ENCODE data around the gene TUBG2. TPM values are rescaled to one million over a fixed set of nuclear protein-coding genes. Genes with fewer than 3 reads are reported as not detected.

The TUBG2 gene
- total and polyA plus RNA-seq, 2 of the 8 experiments (the other 6 are each of a cell fraction or from before 2014, with no cell fraction given) = 14.8 to 16.6 TPM

DNA sequence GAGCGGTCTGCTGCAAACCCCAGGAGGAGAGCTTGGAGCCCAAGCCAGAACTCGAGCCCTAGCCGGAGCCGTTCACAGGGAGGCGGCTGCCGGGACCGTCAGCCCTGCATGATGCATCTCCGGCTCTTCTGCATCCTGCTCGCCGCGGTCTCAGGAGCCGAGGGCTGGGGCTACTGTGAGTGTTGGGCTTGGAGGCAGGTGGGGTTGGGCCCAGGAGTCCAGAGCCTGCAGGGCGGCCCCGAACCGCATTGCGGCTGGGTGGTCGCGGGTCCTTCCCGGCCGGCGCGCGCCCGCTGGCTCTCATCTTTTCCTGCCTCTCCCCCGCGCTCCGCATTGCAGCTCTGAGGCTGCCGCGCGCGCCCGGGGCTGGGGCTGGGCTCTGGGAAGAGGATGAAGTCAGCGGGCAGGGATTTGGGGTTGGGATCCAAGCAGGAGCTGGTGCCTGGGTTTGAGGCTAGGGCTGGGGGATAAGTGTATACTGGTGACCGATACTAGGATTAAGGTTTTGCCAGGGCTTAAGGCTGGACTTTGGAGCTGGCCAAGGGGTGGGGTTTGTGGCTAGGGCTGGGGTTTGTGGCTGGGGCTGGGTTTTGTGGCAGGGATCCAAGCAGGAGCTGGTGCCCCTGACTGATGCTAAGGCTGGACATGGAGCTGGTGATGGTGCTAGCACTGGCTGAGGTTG, 23.8 kb downstream of the TUBG2 start (continued):
- TF ChIP-seq RAD21 (IDR thresholded peaks at IDR 0.05 in 1 of 2, conservative IDR thresholded peaks at IDR 0.05 in 1 of 2; ENCODE audit: low read depth in 2 of 2, low read length in 2 of 2) = no peak
- no peak for TF ChIP-seq EP300 (IDR thresholded peaks at IDR 0.05; ENCODE audit: borderline replicate concordance in 1 of 2, low read depth in 2 of 2, low read length in 2 of 2)
- TF ChIP-seq KDM4A (IDR thresholded peaks at IDR 0.05; ENCODE audit: low read depth, low read length, severe bottlenecking) = peak; percentile 56
- no peak for TF ChIP-seq SIX5 (IDR thresholded peaks at IDR 0.05; ENCODE audit: low read depth, low read length)
- TF ChIP-seq POLR2A (IDR thresholded peaks at IDR 0.05; ENCODE audit: control extremely low read depth in 1 of 2, low read depth in 2 of 2, low read length in 2 of 2) = no peak
- TF ChIP-seq NANOG (IDR thresholded peaks at IDR 0.05; ENCODE audit: insufficient read depth, low read depth, low read length, poor library complexity, severe bottlenecking) = no peak
- TF ChIP-seq, protein P1, sequence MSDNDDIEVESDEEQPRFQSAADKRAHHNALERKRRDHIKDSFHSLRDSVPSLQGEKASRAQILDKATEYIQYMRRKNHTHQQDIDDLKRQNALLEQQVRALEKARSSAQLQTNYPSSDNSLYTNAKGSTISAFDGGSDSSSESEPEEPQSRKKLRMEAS (IDR thresholded peaks at IDR 0.05) = 0 out of 2 replicates have a peak, but pooled peaks have one; percentile 5
- no peak for TF ChIP-seq SP2 (IDR thresholded peaks at IDR 0.05; ENCODE audit: low read length)
- no peak for TF ChIP-seq SIRT6 (IDR thresholded peaks at IDR 0.05; ENCODE audit: low read length)
- TF ChIP-seq RFX5 (IDR thresholded peaks at IDR 0.05; ENCODE audit: borderline replicate concordance, low read depth, low read length) = no peak
- peak; percentile 48; the same call in 1 of the 2 replicates for TF ChIP-seq GABPA (IDR thresholded peaks at IDR 0.05; ENCODE audit: borderline replicate concordance, insufficient read depth, low read length)
- TF ChIP-seq PHF8 (conservative IDR thresholded peaks at IDR 0.05; ENCODE audit: low read depth, low read length) = 0 out of 2 replicates have a peak, but pooled peaks have one; percentile 32
